ENCODE data around the gene NTF4.

GRCh38 chr19:49014123-49014869, 50.3 kb downstream of the NTF4 start:
- TF ChIP-seq POLR2A (IDR thresholded peaks at IDR 0.05) (no peak), CTCF (IDR thresholded peaks at IDR 0.05) (no peak)

All from breast epithelium (tissue), 3 donors.